NCI-H2029 treated with DMSO at 0.1 percent for 48 hours (cell line): ENCODE measurements around the gene VAMP4.
"Not testable (repeated sequence)": the region's sequence is repeated elsewhere in the genome, so short reads cannot be mapped to it uniquely, and the experiment has no call there.

Experiments
- DNase-seq: peaks from one replicate; lab custom pipeline; 2025; lab: John Stamatoyannopoulos, UW

VAMP4 gene

GRCh38 chr1:171751221-171751620, 9.4 kb upstream of the VAMP4 start:
- DNase-seq: no peak

GRCh38 chr1:171748651-171749050, 6.8 kb upstream of the VAMP4 start:
- no peak for DNase-seq

- DNase-seq: no peak
Observed at GRCh38 chr1:171744986-171745385, 3.1 kb upstream of the VAMP4 start.

GRCh38 chr1:171743081-171743870, 1.4 kb upstream of the VAMP4 start:
- no peak for DNase-seq

GRCh38 chr1:171742577-171742922, 685 bp upstream of the VAMP4 start:
- no peak for DNase-seq

- no peak for DNase-seq
Observed at GRCh38 chr1:171740987-171741871, 636 bp downstream of the VAMP4 start.

GRCh38 chr1:171740356-171740863, 1.5 kb downstream of the VAMP4 start:
- no peak for DNase-seq

GRCh38 chr1:171739656-171740055, 2.2 kb downstream of the VAMP4 start:
- no peak for DNase-seq

GRCh38 chr1:171738911-171739310, 3.0 kb downstream of the VAMP4 start:
- no peak for DNase-seq

GRCh38 chr1:171736196-171736595, 5.7 kb downstream of the VAMP4 start:
- DNase-seq: no peak

GRCh38 chr1:171730052-171730451, 11.8 kb downstream of the VAMP4 start:
- no peak for DNase-seq

GRCh38 chr1:171727778-171728177, 14.1 kb downstream of the VAMP4 start:
- no peak for DNase-seq

- not testable (repeated sequence) for DNase-seq
Observed at GRCh38 chr1:171723180-171723579, 18.7 kb downstream of the VAMP4 start.

GRCh38 chr1:171718848-171719247, 23.0 kb downstream of the VAMP4 start:
- DNase-seq: no peak

GRCh38 chr1:171718216-171718615, 23.6 kb downstream of the VAMP4 start:
- DNase-seq: no peak

GRCh38 chr1:171717062-171717718, 24.7 kb downstream of the VAMP4 start:
- DNase-seq: no peak

- no peak for DNase-seq
Observed at GRCh38 chr1:171716616-171717015, 25.2 kb downstream of the VAMP4 start.

GRCh38 chr1:171715813-171716251, 26.0 kb downstream of the VAMP4 start:
- no peak for DNase-seq

GRCh38 chr1:171712341-171712740, 29.5 kb downstream of the VAMP4 start:
- DNase-seq: no peak

- no peak for DNase-seq
Observed at GRCh38 chr1:171711643-171712042, 30.2 kb downstream of the VAMP4 start.

GRCh38 chr1:171707583-171707982, 34.3 kb downstream of the VAMP4 start:
- DNase-seq: no peak

- no peak for DNase-seq
Observed at GRCh38 chr1:171702598-171702997, 39.3 kb downstream of the VAMP4 start.
